ENCODE results near the gene POLQ. TPM values are rescaled to one million over a fixed set of nuclear protein-coding genes. Genes with fewer than 3 reads are reported as not detected.

Gene POLQ
- total and polyA plus RNA-seq, 10 of the 15 experiments (the other 5 are each of a cell fraction or from before 2014, with no cell fraction given): 3.3 to 22.4 (median 15.9) TPM

DNA sequence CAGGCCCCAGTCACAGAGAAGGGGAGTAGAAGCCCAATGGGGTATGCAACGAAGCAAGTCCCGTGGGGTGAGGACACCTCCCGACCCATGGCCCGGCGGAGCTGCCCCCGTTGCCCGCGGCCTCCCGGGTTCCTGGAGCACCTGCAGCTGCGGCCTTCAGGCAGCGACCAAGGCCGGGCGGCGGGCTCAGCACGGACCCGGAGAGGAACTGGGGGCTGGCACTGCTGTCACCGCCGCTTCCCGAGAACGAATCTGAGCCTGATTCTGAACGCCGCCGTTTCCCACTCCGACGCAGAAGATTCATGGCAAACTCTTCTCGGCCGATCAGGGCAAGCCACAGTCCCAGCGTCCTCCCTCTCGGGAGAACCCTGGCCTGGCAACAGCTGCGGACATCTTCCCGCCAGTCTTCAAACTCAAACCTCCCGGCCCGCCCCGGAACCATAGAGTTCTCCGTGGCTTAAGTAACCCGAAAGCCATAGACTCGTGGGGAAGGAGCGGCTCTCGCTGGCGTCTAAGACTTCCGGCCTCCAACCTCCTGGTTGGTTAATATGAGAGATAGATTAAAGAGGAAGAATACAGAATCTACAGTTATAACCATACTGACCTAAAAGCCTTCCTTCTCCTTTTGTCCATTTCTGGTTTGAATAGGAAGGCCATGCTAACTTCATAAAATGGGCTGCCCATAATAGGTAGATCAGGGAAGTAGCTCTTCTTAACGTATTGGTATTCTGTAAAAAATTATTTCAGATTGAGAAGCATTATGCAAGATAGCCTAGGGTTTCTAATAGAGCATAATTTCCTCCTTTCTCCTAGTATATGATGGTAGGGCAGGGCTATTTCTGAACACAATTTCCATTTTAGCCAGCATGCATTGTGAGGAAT, at the start of gene POLQ (continued):
- TF ChIP-seq RFX5 (IDR thresholded peaks at IDR 0.05; ENCODE audit: low read depth, low read length) (no peak), SRF (IDR thresholded peaks at IDR 0.05; ENCODE audit: low read depth in 2 of 2, low read length in 2 of 2) (0 out of 4 replicates have a peak, but pooled peaks of 1 of the 2 experiments have one; percentile 15), ZNF622 (IDR thresholded peaks at IDR 0.05) (no peak), IKZF1 (conservative IDR thresholded peaks at IDR 0.05) (peak; percentile 58; the same call in 1 of the 2 replicates), SMC3 (IDR thresholded peaks at IDR 0.05; ENCODE audit: borderline replicate concordance, low read length) (no peak), MTA3 (IDR thresholded peaks at IDR 0.05; ENCODE audit: borderline replicate concordance, low read length) (no peak), MYB (IDR thresholded peaks at IDR 0.05; ENCODE audit: borderline replicate concordance, low read depth, low read length) (no peak), POU2F2 (IDR thresholded peaks at IDR 0.05; ENCODE audit: borderline replicate concordance, low read depth, low read length) (peak; percentile 75; the same call in 1 of the 3 replicates), SREBF2 (IDR thresholded peaks at IDR 0.05; ENCODE audit: low read length) (no peak), HDGF (IDR thresholded peaks at IDR 0.05) (no peak), SIN3A (IDR thresholded peaks at IDR 0.05; ENCODE audit: low read depth, low read length) (peak; percentile 100), CHD2 (IDR thresholded peaks at IDR 0.05; ENCODE audit: borderline replicate concordance, low read depth, low read length) (peak; percentile 56; the same call in 1 of the 2 replicates), HDAC6 (IDR thresholded peaks at IDR 0.05; ENCODE audit: unreplicated experiment) (no peak), HDAC2 (IDR thresholded peaks at IDR 0.05) (0 out of 2 replicates have a peak, but pooled peaks have one; percentile 71), CREM (IDR thresholded peaks at IDR 0.05; ENCODE audit: low read depth) (peak; percentile 63)
- TF ChIP-seq, protein P1, sequence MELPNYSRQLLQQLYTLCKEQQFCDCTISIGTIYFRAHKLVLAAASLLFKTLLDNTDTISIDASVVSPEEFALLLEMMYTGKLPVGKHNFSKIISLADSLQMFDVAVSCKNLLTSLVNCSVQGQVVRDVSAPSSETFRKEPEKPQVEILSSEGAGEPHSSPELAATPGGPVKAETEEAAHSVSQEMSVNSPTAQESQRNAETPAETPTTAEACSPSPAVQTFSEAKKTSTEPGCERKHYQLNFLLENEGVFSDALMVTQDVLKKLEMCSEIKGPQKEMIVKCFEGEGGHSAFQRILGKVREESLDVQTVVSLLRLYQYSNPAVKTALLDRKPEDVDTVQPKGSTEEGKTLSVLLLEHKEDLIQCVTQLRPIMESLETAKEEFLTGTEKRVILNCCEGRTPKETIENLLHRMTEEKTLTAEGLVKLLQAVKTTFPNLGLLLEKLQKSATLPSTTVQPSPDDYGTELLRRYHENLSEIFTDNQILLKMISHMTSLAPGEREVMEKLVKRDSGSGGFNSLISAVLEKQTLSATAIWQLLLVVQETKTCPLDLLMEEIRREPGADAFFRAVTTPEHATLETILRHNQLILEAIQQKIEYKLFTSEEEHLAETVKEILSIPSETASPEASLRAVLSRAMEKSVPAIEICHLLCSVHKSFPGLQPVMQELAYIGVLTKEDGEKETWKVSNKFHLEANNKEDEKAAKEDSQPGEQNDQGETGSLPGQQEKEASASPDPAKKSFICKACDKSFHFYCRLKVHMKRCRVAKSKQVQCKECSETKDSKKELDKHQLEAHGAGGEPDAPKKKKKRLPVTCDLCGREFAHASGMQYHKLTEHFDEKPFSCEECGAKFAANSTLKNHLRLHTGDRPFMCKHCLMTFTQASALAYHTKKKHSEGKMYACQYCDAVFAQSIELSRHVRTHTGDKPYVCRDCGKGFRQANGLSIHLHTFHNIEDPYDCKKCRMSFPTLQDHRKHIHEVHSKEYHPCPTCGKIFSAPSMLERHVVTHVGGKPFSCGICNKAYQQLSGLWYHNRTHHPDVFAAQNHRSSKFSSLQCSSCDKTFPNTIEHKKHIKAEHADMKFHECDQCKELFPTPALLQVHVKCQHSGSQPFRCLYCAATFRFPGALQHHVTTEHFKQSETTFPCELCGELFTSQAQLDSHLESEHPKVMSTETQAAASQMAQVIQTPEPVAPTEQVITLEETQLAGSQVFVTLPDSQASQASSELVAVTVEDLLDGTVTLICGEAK (IDR thresholded peaks at IDR 0.05; ENCODE audit: borderline replicate concordance): peak; percentile 95
- TF ChIP-seq, protein P2, sequence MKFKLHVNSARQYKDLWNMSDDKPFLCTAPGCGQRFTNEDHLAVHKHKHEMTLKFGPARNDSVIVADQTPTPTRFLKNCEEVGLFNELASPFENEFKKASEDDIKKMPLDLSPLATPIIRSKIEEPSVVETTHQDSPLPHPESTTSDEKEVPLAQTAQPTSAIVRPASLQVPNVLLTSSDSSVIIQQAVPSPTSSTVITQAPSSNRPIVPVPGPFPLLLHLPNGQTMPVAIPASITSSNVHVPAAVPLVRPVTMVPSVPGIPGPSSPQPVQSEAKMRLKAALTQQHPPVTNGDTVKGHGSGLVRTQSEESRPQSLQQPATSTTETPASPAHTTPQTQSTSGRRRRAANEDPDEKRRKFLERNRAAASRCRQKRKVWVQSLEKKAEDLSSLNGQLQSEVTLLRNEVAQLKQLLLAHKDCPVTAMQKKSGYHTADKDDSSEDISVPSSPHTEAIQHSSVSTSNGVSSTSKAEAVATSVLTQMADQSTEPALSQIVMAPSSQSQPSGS (IDR thresholded peaks at IDR 0.05; ENCODE audit: low read length): no peak
- TF ChIP-seq, protein P3, sequence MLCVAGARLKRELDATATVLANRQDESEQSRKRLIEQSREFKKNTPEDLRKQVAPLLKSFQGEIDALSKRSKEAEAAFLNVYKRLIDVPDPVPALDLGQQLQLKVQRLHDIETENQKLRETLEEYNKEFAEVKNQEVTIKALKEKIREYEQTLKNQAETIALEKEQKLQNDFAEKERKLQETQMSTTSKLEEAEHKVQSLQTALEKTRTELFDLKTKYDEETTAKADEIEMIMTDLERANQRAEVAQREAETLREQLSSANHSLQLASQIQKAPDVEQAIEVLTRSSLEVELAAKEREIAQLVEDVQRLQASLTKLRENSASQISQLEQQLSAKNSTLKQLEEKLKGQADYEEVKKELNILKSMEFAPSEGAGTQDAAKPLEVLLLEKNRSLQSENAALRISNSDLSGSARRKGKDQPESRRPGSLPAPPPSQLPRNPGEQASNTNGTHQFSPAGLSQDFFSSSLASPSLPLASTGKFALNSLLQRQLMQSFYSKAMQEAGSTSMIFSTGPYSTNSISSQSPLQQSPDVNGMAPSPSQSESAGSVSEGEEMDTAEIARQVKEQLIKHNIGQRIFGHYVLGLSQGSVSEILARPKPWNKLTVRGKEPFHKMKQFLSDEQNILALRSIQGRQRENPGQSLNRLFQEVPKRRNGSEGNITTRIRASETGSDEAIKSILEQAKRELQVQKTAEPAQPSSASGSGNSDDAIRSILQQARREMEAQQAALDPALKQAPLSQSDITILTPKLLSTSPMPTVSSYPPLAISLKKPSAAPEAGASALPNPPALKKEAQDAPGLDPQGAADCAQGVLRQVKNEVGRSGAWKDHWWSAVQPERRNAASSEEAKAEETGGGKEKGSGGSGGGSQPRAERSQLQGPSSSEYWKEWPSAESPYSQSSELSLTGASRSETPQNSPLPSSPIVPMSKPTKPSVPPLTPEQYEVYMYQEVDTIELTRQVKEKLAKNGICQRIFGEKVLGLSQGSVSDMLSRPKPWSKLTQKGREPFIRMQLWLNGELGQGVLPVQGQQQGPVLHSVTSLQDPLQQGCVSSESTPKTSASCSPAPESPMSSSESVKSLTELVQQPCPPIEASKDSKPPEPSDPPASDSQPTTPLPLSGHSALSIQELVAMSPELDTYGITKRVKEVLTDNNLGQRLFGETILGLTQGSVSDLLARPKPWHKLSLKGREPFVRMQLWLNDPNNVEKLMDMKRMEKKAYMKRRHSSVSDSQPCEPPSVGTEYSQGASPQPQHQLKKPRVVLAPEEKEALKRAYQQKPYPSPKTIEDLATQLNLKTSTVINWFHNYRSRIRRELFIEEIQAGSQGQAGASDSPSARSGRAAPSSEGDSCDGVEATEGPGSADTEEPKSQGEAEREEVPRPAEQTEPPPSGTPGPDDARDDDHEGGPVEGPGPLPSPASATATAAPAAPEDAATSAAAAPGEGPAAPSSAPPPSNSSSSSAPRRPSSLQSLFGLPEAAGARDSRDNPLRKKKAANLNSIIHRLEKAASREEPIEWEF (IDR thresholded peaks at IDR 0.05; ENCODE audit: insufficient replicate concordance, low read depth, low read length): no peak

All from GM12878 (cell line).